Limb (tissue), 2 donors: ENCODE results near the gene NPB.
A peak's percentile ranks its signal among the peaks of the same experiment; 100 is the strongest.

Experiments
- DNase-seq, 2 donors: peaks; one replicate each; pipeline ENCODE4 v3.0.0-alpha.2; 2016; ENCODE audit errors: extremely low spot score in 2 of 2

The NPB gene

DNA sequence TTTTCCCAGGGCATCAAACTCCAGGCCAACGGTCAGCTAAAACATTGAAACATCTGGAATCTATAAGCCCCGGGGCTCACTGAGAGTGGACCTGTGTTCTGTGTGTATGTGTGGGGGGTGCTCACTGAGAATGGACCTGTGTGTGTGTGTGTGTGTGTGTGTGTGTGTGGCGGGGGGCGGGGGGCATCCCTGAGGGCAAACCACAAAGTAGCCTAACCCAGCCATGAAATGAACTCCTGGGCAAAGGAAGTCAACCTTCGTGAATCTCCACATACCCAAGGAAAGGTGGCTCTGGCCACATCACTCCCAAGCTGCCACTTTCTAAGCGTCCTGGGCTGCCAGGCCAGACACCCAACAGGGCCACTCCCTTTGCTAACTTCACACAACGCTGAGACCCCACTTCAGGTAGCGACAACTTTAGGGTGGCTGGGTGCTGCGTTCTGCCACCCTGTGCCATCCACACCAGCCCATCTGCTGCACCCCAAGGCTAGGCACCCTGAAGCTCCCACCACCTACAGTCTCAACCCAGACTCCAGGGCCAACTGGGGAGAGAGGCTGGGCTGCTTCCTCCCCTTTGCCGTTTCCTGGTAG is 23.9 kb downstream of the NPB start:
- DNase-seq, result no peak

DNA sequence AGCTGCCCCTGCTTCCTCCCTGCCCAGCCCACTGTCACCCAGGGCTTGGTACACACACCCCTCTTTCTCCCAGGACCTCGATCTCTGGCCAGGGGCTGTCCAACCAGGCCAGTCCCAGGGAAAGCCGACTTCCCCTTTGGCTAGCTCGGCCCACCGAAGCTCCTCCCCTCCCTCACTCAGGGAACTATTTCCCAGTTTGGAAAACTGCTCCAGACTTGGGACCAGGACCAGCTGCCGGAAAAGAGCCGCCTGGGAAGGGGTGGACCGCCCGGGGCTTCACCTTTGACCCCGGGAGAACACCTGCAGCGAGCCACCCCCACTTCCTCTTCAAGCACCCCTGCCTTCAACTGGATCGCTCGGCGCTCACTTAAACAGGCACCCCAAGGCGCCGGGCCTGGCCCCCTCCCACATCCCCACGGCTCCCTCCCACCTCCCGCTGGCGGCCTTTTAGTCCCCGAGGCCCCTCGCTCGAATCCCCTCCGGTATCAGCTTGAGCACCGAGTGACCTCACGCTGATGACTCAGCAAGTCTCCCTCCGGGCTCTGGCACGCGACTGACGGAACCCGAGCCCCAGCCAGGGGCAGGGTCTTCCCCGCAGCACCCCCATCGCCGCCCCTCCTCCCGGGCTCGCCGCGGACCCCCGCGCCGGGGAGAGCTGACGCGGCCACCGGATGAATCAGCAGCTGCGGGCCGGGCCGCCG is 24.6 kb downstream of the NPB start:
- DNase-seq, result peak; percentile 56 to 69

DNA sequence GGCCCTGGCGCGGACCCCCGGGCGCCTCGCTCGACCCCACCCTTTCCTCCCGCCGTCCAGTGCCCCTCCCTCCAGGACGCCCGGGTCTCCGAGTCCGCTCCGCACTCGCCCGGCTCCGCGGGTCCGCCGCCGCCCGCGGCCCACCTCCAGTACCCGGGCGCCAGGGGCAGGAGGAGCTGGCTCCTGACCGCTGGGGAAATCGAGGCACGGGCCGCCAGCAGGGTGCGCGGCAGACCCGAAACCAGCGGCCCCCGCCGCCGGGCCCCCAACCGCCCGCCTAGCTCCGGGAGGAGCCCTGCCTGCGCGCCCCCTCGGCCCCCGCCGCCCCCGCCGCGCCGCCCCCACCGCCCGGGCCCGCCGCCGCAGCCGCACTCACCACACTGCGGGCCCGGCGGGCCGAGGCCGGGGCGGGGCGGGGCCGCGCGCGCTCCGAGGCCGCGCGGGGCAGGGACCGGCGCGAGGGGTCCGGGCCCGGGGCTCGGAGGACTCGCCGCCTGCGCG is 25.2 kb downstream of the NPB start:
- no peak for DNase-seq

DNA sequence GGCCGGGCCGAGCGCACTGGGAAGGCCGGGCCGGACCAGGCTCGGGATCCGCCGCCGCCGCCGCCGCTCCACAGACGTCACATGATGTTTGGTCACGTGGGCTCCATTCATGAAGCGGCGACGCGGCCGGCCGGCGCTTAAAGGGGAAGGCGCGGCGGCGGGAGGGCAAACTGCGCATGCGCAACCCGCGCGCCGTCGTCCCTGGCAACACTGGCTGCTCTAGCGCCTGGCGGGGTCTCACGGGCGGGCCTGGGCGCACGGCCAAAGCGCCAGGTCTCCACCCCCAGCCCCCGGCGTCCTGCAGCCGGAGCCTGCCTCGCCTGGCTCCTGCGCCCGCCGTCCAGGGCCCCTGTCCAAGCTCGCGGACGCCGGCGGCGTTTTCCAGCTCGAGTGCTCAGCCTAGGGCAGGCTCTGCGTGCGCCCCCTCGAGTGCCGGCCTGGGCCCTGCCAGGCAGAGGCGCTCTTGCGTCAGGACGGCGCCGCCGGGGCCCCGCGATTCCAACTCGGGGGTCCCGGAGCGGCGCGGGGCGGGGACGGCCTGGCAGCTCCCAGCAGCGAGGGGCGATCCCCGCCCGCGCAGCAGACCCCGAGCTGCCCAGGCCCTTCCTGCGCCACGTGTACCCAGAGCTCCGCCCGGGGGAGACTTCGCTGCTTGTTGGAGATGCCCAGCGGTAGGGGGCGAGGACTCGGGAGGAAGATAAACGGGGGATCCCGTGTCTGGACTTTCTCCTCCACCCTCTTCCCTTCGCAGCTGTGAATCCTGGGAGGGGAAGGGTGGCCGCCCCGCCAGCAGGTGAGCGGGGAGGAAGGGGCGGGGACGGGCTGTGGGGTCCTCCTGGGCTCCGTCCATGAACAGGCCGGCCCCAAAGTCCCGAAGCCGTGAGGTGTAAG is 25.9 kb downstream of the NPB start, which contains the start of gene MAFG:
Gene MAFG (minus strand): TSS at position 83 of the 891 bp plus-strand sequence. CDS start 4,550 bp downstream, outside the sequence.
- DNase-seq, result peak; percentile 95 to 98

DNA sequence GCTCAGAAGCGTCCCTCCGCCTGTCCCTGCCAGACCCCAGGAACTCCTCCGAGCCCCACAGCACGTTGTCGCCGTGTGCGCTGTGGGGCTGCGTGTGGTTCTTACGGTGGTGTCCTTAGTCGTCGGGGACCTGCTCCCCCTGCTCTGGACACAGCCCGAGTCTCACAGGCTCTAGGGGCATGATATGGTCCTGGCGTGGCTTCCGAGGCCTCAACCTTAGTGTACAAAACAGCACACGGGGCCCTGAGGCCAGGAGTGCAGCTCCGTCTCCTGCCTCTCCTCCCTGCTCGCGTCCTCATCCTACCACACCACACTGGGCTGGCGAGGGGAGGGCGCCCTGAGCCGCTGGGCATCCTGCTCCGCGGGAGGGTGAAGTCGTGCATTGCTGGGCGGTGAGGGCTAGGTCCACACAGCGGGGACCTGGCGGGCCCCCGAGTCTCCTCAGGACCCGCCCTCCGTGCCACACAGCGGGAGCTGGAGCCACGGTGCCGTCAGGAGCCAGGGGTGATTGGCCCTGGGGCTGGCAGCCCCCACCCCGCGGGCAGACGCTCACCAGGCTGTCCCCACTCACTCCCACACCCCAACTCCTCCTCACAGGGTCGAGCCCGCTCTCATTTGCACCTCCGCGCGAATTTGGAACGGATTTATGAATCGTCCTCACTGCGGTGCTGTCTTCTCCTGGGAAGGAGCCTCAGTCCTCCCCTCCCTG is 26.7 kb downstream of the NPB start:
- no peak for DNase-seq

DNA sequence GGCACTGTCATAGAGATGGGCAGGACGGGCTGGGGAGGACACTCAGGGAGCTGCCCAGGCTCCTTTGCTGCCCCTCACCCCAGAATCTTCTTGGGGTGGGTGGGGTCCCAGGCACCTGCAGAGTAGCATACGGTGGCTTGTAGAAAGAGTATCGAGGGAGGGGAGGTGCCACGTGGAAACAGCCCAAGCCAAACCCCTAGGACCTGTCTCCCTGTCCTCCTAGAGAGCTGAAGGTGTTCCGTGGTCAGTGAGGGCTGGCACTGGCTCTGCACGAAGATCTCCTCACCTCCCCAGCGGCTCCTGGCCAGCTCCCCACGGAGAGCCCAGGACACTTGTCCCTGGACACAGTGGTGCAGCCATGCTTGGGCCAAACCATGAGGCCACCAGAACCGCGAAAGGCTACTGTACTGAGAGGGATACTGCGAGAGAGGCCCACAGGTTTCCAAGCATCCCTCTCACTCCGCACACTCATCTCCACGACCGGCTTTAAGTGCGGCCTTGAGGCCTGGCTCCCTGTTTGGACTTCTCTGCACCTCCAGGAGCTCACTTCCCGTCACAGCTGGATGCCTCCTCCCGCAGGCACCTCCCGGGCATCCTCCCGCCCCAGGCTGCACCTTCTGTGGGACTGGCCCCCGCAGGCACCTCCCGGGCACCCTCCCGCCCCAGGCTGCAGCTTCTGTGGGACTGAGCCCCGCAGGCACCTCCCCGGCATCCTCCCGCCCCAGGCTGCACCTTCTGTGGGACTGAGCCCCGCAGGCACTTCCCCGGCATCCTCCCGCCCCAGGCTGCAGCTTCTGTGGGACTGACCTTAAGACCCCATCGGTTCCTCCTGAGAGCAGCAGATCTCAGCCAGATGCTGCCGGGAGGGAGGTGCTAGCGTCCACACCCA is 27.5 kb downstream of the NPB start:
- DNase-seq, result no peak

DNA sequence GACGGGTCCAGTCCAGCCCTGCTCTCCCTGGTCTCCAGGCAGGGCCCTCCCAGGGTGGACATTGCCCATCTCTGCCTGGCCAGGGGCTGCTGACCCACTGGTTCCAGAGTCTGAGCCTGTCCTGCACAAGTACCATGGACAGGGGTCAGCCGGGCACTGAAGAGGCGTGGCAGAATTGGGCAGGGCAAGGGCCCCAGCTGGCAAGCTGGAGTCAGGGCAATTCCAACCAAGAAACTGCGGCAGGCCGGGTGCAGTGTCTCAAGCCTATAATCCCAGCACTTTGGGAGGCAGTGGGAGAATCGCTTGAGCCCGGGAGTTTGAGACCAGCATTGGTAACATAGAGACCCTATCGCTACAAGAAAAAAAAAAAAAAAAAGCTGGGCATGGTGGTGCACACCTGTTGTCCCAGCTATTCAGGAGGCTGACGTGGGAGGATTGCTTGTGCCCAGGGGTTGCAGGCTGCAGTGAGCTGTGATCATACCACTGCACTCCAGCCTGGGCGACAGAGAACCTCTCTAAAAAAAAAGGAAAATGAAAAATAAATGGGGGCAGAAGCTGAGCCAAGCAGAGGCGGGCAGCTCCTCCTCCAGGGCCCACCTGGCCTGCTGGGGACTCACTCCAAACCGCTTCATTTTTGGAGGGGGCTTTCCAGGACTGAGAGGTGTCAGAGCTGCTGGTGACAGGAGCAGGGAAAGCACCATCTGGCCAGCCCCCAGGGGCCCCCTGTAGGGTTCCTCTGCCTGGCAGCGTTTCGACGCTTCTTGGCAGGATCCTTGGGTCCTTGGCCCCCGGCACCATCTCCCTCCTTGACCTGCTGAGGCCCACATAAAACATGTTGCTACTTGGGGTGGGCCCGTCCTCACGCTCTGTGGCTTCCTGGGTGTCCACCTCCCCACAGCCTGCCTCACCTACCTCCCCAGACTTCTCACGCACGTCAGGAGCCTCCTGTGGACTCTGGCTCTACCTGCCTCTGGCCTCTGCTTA is 28.4 kb downstream of the NPB start:
- DNase-seq, result no peak

DNA sequence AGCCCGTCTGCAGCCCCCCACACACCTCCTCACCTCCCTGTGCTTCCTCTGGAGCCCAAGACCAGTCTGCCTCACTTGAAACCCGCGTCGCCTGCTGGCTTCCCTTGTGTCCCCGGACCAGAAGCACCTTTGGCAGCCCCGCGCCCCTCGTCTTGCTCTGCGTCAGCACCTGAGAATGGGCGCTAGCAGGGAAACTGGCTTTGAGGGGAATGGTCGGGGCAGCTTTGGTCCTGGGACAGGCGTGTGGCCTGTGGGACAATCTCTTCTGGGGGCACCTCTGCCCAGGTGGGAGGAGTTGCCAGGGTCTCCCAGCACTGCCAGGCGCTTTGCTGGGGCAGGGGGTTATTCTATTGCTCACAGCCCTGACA is 29.1 kb downstream of the NPB start:
- no peak for DNase-seq

DNA sequence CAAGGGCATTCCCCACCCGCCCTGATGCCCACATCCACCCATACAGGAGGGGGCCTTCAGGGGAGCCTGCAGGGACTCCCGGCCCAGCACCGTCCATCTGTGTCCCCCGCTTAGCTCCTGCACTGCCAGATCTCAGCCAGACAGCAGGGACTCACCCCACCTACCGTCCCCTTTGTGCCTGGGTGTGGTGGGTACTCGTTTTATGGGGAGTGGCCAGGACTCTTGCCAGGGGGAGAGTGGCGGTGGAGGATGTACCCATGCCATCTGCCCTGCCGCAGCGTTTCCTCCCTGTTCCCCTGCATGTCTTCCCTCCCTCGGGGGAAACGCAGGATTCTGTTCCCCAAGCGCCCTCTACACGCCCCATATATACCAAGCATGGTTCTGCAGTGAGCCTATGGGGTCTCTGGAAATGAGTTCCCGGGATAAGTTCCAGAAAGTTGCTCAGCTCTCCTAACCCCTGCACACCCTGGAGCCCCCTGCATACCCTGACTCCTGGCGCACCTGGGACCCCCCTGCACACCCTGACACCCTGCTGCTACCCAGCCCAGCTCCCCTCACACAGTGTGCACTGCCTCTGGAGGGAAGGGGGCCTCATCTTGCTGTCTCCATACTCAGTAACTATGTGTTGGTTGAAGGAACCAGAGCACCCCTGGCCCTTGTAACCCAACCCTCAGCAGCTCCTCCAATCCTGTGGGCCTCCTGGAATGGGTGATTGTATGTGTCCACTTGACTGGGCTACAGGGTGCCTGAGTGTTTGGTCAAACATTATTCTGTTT is 29.7 kb downstream of the NPB start:
- no peak for DNase-seq

DNA sequence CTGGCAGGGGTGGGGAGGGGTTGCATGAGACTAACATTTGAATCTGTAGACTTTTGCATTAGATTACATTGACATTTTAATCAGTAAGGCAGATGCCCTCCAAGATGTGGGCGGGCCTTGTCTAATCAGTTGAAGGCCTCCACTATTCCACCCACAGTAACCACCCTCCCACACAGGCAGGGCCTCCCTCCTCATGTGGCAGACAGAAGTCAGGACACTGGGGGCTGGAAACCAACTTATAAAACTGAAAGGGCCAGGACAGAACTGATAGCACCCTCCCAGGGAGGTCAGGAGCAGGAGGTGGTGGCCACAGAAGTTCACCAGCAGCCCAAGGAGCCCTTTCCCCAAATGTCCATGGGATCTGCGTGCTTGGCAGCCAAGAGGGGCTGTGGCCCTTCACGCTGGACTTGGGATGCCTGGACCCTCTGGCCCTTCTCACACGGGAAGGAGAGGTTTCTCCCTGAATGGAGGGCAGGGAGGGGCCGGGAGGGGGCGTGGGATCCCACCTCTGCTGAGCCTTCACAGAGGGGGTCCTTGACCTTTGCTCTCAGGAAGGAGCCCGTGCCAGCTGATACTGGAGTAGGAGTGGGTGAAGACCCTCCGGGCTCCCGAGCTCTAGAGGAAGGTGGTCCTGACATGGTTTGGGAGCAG is 30.4 kb downstream of the NPB start:
- no peak for DNase-seq

DNA sequence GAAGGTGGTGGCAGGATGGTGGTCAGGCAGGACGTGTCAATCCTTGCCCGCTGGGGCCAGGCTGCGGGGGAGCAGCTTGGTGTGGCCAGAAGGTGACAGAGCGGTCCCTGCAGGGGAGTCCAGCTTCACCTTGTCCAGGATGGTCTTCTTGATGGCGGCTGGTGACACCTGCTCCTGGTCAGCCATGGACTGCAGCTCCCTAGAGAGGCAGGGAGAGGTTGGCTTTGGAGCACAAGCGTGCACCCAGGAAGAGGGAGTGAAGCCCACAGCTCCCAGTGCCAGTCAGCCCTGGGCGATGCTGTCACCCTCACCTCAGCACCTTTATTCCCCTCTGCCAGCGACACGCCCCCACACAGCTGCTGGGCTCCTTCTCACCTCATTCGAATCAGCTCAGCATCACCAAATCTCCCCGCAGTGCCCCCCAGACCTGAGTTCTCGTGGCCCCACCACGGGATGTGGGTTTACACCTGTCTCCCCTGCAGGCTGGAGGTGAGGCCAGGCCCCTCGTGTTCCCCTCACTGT is 31.2 kb downstream of the NPB start:
- DNase-seq, result no peak

DNA sequence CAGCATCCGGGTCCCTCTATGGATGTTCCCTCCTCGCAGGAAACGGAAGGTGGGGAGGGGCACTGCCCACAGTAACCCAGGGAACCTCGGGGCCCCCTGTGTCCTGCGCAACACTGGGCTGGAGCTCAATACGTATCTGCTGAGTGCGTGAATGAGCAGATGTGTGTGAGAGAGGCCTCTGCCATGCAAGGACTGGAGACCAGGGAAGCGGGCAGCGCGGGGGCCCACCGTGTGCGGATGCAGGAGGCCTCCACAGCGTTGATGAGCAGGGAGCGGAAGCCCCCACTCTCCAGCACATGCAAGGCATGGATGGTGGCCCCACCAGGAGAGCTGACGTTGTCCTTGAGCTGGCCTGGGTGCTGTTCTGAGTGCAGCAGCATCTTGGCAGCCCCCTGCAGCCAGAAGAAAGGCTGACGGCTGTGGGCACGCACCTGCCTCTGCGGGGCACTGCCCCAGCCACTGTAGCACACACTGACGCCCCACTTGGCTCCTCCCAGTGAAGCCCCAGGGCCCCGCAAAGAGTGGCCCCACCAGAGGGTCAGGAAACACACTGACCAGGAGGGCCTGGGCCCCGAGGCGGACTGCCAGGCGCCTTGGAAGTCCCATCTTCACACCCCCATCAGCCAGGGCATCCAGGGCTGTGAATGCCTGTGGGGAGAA is 32.2 kb downstream of the NPB start:
- DNase-seq, result no peak

DNA sequence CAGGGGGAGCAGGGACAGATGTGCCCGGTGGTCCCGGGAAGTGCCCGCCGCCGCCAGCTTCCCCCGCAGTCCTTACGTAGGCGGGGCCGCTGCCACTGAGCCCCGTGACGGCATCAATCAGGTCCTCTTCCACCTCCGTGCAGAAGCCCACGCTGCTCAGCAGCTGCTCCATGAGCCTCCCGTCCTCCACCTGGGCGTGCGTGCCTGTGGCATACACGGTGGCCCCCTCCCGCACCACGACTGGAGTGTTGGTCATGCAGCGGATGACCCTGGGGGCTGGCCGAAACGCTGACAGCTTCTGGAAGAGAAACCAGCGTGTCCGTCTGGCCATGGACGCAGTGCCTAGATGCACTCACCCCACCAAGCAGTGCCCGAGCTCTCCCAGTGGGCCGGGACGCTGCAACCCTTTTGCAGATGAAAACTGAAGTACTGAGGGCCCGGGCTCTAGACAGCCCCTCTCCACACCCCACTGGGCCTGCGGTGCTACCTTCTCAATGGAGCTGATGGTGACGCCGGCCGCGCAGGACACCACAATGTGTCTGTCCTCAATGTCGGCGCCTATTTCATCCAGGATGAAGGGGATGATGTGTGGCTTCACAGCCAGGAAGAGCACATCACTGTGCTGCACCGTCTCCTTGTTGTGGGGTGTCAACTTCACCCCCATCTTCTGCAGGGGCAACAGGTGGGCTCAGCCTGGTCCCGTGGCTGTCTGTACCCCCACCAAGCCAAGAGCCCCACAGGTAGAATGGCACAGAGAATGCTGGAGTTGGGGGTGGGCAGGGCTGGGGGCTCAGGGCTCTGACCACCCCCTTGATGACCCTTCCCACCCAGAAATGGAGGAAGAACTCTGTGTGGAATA is 33.0 kb downstream of the NPB start:
- no peak for DNase-seq

DNA sequence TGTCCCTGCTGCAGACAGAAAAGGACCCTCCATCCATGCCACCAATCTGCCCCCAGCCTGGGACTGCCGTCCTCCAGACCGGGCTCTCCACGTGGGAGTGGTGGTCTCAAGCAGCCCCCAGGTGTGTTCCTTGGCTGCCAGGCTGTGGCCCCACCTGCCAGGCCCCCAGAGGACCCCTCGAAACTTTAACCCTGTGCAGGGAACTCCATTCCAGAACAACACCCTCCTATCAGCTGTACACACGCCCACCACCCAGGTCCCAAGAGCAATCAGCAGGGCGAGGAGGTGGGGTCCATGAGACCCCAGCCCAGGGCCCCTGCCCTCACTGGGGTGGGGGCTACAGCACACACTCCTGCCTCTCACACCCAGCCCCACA is 33.7 kb downstream of the NPB start:
- no peak for DNase-seq

DNA sequence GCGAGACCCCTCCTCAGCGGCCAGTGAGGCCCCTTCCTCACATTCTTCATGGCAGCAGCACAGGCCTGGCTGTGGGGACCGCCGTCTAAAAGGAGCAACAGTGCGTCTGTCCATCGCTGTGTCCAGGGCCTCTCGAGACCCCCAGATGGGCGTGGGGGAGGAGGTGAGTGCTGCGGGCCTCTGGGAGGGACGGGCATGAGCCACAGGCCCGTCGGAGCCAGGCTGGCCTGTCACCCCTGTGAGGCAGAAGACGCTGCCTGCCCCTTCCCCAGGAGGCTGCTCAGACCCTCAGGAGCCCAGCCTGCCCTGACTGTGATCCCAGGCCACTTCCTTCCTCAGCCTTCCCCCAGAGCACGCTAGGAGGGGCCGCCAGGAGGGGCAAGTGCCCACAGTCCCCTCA is 37.2 kb downstream of the NPB start:
- no peak for DNase-seq

DNA sequence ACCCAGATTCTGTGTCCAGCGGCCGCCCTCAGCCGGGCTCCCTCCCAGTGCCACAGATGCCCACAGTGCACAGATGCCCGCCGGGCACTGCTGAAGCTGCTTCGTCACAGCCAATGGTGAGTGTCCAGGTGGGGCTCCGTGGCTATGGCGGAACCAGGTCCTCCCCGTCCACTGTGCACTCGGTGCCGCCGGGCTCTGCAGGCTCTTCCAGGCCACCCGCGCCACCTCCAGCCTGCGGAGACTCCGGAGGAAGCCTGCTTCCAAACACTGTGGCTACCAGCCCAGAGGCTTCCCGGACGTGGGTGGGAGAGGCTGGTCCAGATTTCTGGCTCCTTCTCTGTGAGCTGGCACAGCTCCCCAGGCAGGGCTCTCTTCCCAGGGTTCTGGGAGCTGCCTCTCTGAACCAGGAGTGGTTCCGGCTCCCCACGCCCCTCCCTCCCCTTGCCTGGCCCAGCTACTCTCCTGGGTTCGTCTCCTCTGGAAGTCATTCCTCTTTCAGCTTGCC is 37.9 kb downstream of the NPB start:
- no peak for DNase-seq
